Lower leg skin (tissue), 4 donors: ENCODE results near the gene FOXJ3. TPM values are rescaled to one million over a fixed set of nuclear protein-coding genes. Genes with fewer than 3 reads are reported as not detected.

Experiments
- DNase-seq, 2 donors: peaks; one replicate each; pipeline ENCODE4 v3.0.0-alpha.2; 2019; ENCODE audit warnings: low spot score in 2 of 2
- H3K4me3 ChIP-seq: fragments of 200-600 bp; sonication (generic); 2 replicates; pipeline ENCODE4 v1.5.1; 2017; ENCODE audit warnings: mild to moderate bottlenecking, low read depth; ENCODE audit not compliant: poor library complexity, severe bottlenecking
- POLR2A ChIP-seq, 2 donors: fragments of 450-650 bp; IDR thresholded peaks; one replicate each; pipeline ENCODE4 v1.6.1; 2016 to 2017; ENCODE audit warnings: antibody characterized with exemption in 2 of 2, mild to moderate bottlenecking in 1 of 2, moderate library complexity in 1 of 2
- WGBS, 2 donors: methylation state at CpG; one replicate each; pipeline ENCODE4 v1.1.5; 2018; 5-methylcytosine and 5-hydroxymethylcytosine counted together
- intact Hi-C: fragments of 100-400 bp; cut with DNase I; formaldehyde crosslinking; loops from one replicate; pipeline ENCODE4 v1.15.0; 2023; ENCODE audit warnings: low total_unique reads
- total RNA-seq, 4 donors: library from RNA; depleted of rRNA; stranded (reverse); fragments of >200 nt; gene quantifications; one replicate each; pipeline ENCODE4 v1.1.0, GENCODE V29; 2016
- TF ChIP-seq, protein P1 (sequence below), 3 donors: fragments of 450-650 bp; IDR thresholded peaks; one replicate each; pipeline ENCODE4 v1.5.1; 2016; ENCODE audit warnings: antibody characterized with exemption in 3 of 3, mild to moderate bottlenecking in 3 of 3, moderate library complexity in 2 of 3

FOXJ3 gene
- total RNA-seq, 4 donors from 2014 or later = 29.8 to 39.6 (median 35.9) TPM

DNA sequence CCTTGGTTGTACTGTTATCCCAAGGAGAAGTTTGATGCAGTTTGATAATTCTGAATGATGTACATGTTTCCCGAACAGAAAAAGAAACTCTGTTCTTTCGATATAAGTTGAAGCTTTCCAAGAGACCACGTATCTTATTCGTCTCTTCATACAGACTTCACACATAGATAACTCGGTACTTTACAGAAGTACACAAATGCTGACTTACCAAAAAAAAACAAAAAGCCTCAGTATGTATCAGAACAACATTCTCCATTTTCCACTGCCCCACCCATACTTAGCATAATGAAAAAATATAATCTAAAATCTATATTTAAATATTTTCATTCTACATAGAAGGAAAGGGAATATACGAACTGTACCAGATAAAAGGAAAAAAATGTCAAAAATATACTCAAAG lies 2.2 kb downstream of the FOXJ3 start:
- no peak overlapping the region for H3K4me3 ChIP-seq
- intact Hi-C loops = no loop called here
- DNase-seq = no peak
- no peak for TF ChIP-seq POLR2A (IDR thresholded peaks at IDR 0.05)
- TF ChIP-seq, protein P1, sequence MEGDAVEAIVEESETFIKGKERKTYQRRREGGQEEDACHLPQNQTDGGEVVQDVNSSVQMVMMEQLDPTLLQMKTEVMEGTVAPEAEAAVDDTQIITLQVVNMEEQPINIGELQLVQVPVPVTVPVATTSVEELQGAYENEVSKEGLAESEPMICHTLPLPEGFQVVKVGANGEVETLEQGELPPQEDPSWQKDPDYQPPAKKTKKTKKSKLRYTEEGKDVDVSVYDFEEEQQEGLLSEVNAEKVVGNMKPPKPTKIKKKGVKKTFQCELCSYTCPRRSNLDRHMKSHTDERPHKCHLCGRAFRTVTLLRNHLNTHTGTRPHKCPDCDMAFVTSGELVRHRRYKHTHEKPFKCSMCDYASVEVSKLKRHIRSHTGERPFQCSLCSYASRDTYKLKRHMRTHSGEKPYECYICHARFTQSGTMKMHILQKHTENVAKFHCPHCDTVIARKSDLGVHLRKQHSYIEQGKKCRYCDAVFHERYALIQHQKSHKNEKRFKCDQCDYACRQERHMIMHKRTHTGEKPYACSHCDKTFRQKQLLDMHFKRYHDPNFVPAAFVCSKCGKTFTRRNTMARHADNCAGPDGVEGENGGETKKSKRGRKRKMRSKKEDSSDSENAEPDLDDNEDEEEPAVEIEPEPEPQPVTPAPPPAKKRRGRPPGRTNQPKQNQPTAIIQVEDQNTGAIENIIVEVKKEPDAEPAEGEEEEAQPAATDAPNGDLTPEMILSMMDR (IDR thresholded peaks at IDR 0.05) = no peak
- WGBS, 2 donors = 55 to 64% methylated on average over 6 of the region's 6 CpGs

GRCh38 chr1:42330215-42330614 lies 4.8 kb downstream of the FOXJ3 start:
- WGBS, 2 donors = 89 to 98% methylated on average over 10 of the region's 10 CpGs
- no peak overlapping the region for H3K4me3 ChIP-seq
- intact Hi-C loops = no loop called here
- TF ChIP-seq, protein P1 (IDR thresholded peaks at IDR 0.05) = no peak
- no peak for TF ChIP-seq POLR2A (IDR thresholded peaks at IDR 0.05)
- DNase-seq = no peak

- no peak overlapping the region for H3K4me3 ChIP-seq
- no peak for DNase-seq
- WGBS, 2 donors = 82 to 86% methylated on average over 4 of the region's 4 CpGs
- no peak for TF ChIP-seq POLR2A (IDR thresholded peaks at IDR 0.05)
- TF ChIP-seq, protein P1 (IDR thresholded peaks at IDR 0.05) = no peak
- intact Hi-C loops = no loop called here
Measured at GRCh38 chr1:42328916-42329496, 6.0 kb downstream of the FOXJ3 start.

DNA sequence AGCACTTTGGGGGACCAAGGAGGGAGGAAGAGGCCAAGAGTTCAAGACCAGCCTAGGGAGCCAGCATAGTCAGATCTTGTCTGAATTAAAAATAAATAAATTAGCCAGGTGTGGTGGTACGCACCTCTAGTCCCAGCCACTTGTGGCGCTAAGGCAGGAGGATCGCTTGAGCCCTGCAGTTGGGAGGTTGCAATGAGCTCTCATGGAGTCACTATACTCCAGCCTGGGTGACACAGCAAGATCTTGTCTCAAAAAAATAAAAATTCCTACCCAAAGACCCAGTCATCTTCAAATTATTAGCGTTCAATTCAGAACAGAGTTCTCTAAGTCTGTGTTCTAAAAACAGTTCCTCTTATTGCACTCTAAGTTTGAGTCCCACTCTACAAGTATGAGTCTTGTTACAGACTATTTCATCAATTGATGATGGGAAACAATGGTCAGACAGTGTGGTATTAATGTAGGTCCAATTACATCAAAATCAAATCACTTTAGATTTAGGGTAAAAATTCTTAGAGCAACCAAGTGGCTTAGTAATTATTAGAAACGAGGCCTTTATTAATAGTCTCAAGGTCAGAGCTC lies 6.9 kb downstream of the FOXJ3 start:
- DNase-seq = no peak
- no peak overlapping the region for H3K4me3 ChIP-seq
- WGBS, 2 donors = 89 to 95% methylated on average over 5 of the region's 5 CpGs
- TF ChIP-seq, protein P1 (IDR thresholded peaks at IDR 0.05) = no peak
- no peak for TF ChIP-seq POLR2A (IDR thresholded peaks at IDR 0.05)
- intact Hi-C loops = no loop called here

DNA sequence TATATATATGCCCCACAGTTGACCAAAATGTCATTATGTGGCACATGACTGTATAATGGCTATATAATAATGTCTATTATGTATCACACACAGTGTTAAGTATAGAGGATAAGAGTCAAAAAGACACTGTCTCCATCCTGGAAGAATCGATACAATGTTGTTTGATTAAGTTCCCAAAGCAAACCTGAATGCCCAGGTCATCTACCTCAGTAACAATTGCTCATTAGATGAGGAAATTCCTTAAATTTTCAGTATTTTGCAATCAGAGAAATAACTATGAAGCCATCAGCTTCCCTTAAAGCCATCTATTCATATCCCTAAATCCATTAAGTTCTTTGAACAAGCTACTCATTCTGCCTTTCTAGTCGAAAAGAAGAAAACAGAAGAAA lies 10.0 kb downstream of the FOXJ3 start:
- DNase-seq = no peak
- TF ChIP-seq, protein P1 (IDR thresholded peaks at IDR 0.05) = no peak
- TF ChIP-seq POLR2A (IDR thresholded peaks at IDR 0.05) = no peak
- WGBS, 2 donors = 78 to 79% methylated on average over 2 of the region's 2 CpGs
- intact Hi-C loops = no loop called here
- H3K4me3 ChIP-seq = no peak overlapping the region
